ENCODE results near the gene PPP2R1B. TPM values are rescaled to one million over a fixed set of nuclear protein-coding genes. Genes with fewer than 3 reads are reported as not detected.

The PPP2R1B gene
- total RNA-seq, 1 donor: 19.9 TPM

GRCh38 chr11:111814106-111814505 lies 47.9 kb upstream of the PPP2R1B start:
- Histone ChIP-seq H3K27me3 (ENCODE audit: insufficient read depth, low read length) (no peaks in the 10 kb centered on the region), H3K36me3 (ENCODE audit: insufficient read depth, low read length) (peaks cover 2% of the 10 kb centered on the region), H3K27ac (ENCODE audit: low read depth, low read length) (peak overlapping the region; percentile 60), H3K4me3 (ENCODE audit: insufficient read depth, low read length) (no peak overlapping the region), H3K9me3 (ENCODE audit: low read depth, low read length) (no peaks in the 10 kb centered on the region), H2AFZ (ENCODE audit: low read length) (no peak overlapping the region), H4K20me1 (ENCODE audit: insufficient read depth, low read length) (no peaks in the 10 kb centered on the region), H3K79me2 (ENCODE audit: insufficient read depth, low read length) (no peaks in the 10 kb centered on the region), H3K4me2 (ENCODE audit: insufficient read depth, low read length) (no peak overlapping the region), H3K4me1 (ENCODE audit: insufficient read depth, low read length) (peaks cover 12% of the 10 kb centered on the region)
- no peak for DNase-seq (ENCODE audit: insufficient read length, low spot score, missing footprints)
- TF ChIP-seq CTCF (IDR thresholded peaks at IDR 0.05; ENCODE audit: extremely low read depth, low read depth, low read length): no peak

- Histone ChIP-seq H3K4me2 (ENCODE audit: insufficient read depth, low read length) (no peak overlapping the region), H3K27me3 (ENCODE audit: insufficient read depth, low read length) (no peaks in the 10 kb centered on the region), H3K27ac (ENCODE audit: low read depth, low read length) (no peak overlapping the region), H4K20me1 (ENCODE audit: insufficient read depth, low read length) (no peaks in the 10 kb centered on the region), H2AFZ (ENCODE audit: low read length) (no peak overlapping the region), H3K9me3 (ENCODE audit: low read depth, low read length) (no peaks in the 10 kb centered on the region), H3K4me3 (ENCODE audit: insufficient read depth, low read length) (no peak overlapping the region), H3K36me3 (ENCODE audit: insufficient read depth, low read length) (peaks cover 7% of the 10 kb centered on the region), H3K79me2 (ENCODE audit: insufficient read depth, low read length) (no peaks in the 10 kb centered on the region), H3K4me1 (ENCODE audit: insufficient read depth, low read length) (peaks cover 9% of the 10 kb centered on the region)
- no peak for DNase-seq (ENCODE audit: insufficient read length, low spot score, missing footprints)
- no peak for TF ChIP-seq CTCF (IDR thresholded peaks at IDR 0.05; ENCODE audit: extremely low read depth, low read depth, low read length)
Measured at GRCh38 chr11:111812211-111812610, 46.0 kb upstream of the PPP2R1B start.

GRCh38 chr11:111811445-111811844 lies 45.3 kb upstream of the PPP2R1B start:
- H3K36me3 ChIP-seq (ENCODE audit: insufficient read depth, low read length): peaks cover 7% of the 10 kb centered on the region
- no peak for TF ChIP-seq CTCF (IDR thresholded peaks at IDR 0.05; ENCODE audit: extremely low read depth, low read depth, low read length)
- no peaks in the 10 kb centered on the region for H3K27me3 ChIP-seq (ENCODE audit: insufficient read depth, low read length)
- peaks cover 9% of the 10 kb centered on the region for H3K4me1 ChIP-seq (ENCODE audit: insufficient read depth, low read length)
- no peaks in the 10 kb centered on the region for H3K9me3 ChIP-seq (ENCODE audit: low read depth, low read length)
- no peak for DNase-seq (ENCODE audit: insufficient read length, low spot score, missing footprints)
- H3K4me2 ChIP-seq (ENCODE audit: insufficient read depth, low read length): no peak overlapping the region
- H3K79me2 ChIP-seq (ENCODE audit: insufficient read depth, low read length): no peaks in the 10 kb centered on the region
- H3K27ac ChIP-seq (ENCODE audit: low read depth, low read length): no peak overlapping the region
- no peaks in the 10 kb centered on the region for H4K20me1 ChIP-seq (ENCODE audit: insufficient read depth, low read length)
- no peak overlapping the region for H2AFZ ChIP-seq (ENCODE audit: low read length)
- no peak overlapping the region for H3K4me3 ChIP-seq (ENCODE audit: insufficient read depth, low read length)

- Histone ChIP-seq H3K27ac (ENCODE audit: low read depth, low read length) (no peak overlapping the region), H3K27me3 (ENCODE audit: insufficient read depth, low read length) (no peaks in the 10 kb centered on the region), H4K20me1 (ENCODE audit: insufficient read depth, low read length) (no peaks in the 10 kb centered on the region), H3K4me3 (ENCODE audit: insufficient read depth, low read length) (no peak overlapping the region), H3K9me3 (ENCODE audit: low read depth, low read length) (no peaks in the 10 kb centered on the region), H3K36me3 (ENCODE audit: insufficient read depth, low read length) (peaks cover 7% of the 10 kb centered on the region), H3K4me1 (ENCODE audit: insufficient read depth, low read length) (no peaks in the 10 kb centered on the region), H3K4me2 (ENCODE audit: insufficient read depth, low read length) (no peak overlapping the region), H2AFZ (ENCODE audit: low read length) (no peak overlapping the region), H3K79me2 (ENCODE audit: insufficient read depth, low read length) (no peaks in the 10 kb centered on the region)
- no peak for TF ChIP-seq CTCF (IDR thresholded peaks at IDR 0.05; ENCODE audit: extremely low read depth, low read depth, low read length)
- DNase-seq (ENCODE audit: insufficient read length, low spot score, missing footprints): no peak
Measured at GRCh38 chr11:111808834-111809233, 42.6 kb upstream of the PPP2R1B start.
